ENCODE results near the gene COG5.

DNA sequence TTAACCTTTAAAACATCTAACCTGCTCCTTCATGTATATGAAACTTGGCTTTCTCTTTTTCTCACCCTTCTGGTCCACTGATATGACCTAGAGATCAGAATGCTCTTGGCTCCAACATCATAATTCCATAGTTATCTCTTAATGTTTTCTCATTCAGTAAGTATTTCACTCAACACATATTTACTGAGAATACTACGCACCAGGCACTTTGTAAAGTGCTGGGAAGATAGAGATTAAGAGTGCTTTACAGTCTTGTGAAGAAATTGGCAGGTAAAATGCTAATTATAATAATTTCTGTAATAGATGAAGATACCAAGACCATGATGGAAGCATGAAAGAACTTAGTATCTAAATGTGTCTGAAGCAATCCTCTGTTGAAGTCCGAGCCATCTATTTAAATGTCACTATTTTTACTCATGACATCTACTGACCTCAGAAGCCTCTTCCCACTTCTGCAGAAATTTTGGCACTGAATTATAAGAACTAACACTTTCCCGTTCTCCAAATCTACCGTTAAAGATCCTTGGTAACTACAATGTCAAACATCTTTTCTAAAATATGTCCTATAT is 278.7 kb downstream of the COG5 start:
- TF ChIP-seq CTCF (IDR thresholded peaks at IDR 0.05; ENCODE audit: insufficient read depth, low read length) (no peak), REST (IDR thresholded peaks at IDR 0.05; ENCODE audit: insufficient replicate concordance, low read depth) (no peak), SPI1 (IDR thresholded peaks at IDR 0.05; ENCODE audit: borderline replicate concordance, low read depth) (no peak), POLR2AphosphoS5 (IDR thresholded peaks at IDR 0.05; ENCODE audit: low read depth) (no peak), GABPA (IDR thresholded peaks at IDR 0.05; ENCODE audit: low read depth) (no peak)
